BJ (cell line): ENCODE data around the gene FLRT2. TPM values are rescaled to one million over a fixed set of nuclear protein-coding genes. Genes with fewer than 3 reads are reported as not detected.

Experiments used
- CTCF ChIA-PET: fragments of 350-600 bp; formaldehyde crosslinking; extraction: SDS; loops from one replicate; lab custom pipeline; 2021; ENCODE audit warnings: antibody characterized with exemption, inconsistent platforms; lab: Yijun Ruan, JAX
- POLR2A ChIA-PET: fragments of 300-600 bp; sonication (Branson Sonifier 250); formaldehyde crosslinking; extraction: SDS; loops from one replicate; lab custom pipeline; 2021; ENCODE audit warnings: antibody characterized with exemption; lab: Charles Lee
- DNase-seq: peaks from one replicate; pipeline ENCODE4 v3.0.0-alpha.2; 2011; ENCODE audit warnings: low read depth
- H3K27me3 ChIP-seq: 2 replicates; pipeline ENCODE4 v1.6.0; 2011; ENCODE audit warnings: low read length; ENCODE audit not compliant: control insufficient read depth, insufficient read depth
- H3K36me3 ChIP-seq: 2 replicates; pipeline ENCODE4 v1.5.1; 2011; ENCODE audit warnings: low read length; ENCODE audit not compliant: control insufficient read depth, insufficient read depth
- H3K4me3 ChIP-seq: 2 replicates; pipeline ENCODE4 v1.5.1; 2011; ENCODE audit warnings: low read depth, mild to moderate bottlenecking, control low read depth, low read length
- CTCF ChIP-seq: IDR thresholded peaks from 2 replicates; pipeline ENCODE4 v1.5.1; 2011; ENCODE audit warnings: low read depth, mild to moderate bottlenecking, control low read depth, inconsistent platforms, low read length, moderate library complexity; ENCODE audit not compliant: insufficient read depth
- polyA plus RNA-seq: library from polyadenylated mRNA; depleted of rRNA; stranded (reverse); fragments of >200 nt; gene quantifications from 2 replicates; pipeline ENCODE4 v1.2.3, GENCODE V29; 2011

The FLRT2 gene
- polyA plus RNA-seq, 1 experiment: 16.7 TPM

DNA sequence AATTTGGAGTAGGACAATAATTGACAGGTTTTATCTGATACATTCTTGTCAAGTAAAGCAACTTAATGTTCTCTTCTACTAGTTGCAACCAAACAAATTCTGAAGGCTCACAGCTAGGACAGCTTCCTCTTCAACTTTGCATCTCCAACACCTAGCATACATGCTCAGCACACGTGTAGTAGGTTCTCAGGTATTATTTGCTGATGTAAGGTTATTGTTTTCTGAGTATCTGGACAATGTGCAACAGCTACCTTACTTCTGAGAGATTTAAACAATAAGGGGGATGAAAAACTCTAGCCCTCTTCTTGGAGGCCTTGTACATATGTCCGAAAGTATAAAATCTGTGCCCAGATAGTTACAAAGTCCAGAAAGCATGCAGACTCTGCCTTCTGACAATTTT is 15.5 kb upstream of the FLRT2 start:
- POLR2A ChIA-PET: no interaction called here

DNA sequence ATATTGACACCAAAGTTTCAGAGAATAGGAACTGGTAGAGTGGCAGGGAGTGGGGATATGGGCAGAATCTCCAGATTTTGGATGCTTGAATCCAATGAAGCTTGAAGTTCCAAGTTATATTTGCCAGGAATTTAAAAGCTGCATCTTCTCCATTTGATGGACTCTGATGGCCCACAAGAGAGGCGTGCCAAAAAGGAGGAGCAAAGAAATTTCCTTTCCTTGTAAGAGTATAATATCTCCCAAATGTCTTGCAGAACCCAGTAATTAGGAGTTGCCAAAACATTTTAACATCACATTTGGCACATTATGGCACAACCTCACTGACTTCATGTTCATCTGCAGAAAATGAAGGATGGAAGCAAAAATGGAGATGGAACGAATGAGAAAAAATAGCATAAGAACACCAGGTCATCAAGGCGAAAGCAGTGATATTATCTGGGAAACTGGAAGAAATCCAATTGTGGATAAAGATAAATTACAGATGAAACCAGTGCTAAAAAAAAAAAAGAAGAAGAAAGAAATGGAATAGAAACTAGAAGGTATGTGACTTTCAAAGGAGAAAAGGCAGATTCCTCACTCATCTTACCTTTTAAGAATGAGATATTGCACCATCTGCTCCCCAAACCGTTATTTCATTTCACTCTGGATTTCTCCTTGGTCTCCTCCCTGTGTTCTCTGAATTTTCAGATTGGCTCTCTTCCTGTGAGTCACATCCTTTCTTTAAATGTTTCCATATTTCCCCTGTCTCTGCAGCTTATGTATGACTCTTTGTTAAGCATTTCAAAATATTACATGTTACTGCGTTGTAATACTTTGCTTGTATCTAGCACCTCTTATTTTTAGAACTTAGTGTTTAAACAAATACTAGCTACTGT is 13.5 kb upstream of the FLRT2 start:
- DNase-seq: peak; percentile 78
- TF ChIP-seq CTCF: no peak
- POLR2A ChIA-PET: no interaction called here
- CTCF ChIA-PET: interaction anchor here (0.9 kb wide), 1 partner anchor 11 kb away, joined by 3 read pairs; no protein-coding TSS in a partner anchor
- Histone ChIP-seq H3K4me3 (no peak overlapping the region), H3K36me3 (no peaks in the 10 kb centered on the region), H3K27me3 (no peaks in the 10 kb centered on the region; the same call in 1 of the 2 replicates)

More for the DNA sequence above, 15.5 kb upstream of the FLRT2 start:
- no peak for DNase-seq
- CTCF ChIA-PET: no interaction called here
- H3K4me3 ChIP-seq: no peak overlapping the region
- no peaks in the 10 kb centered on the region for H3K36me3 ChIP-seq
- H3K27me3 ChIP-seq: no peaks in the 10 kb centered on the region; the same call in 1 of the 2 replicates
- TF ChIP-seq CTCF: no peak

GRCh38 chr14:85517114-85517688 is 12.7 kb upstream of the FLRT2 start:
- Histone ChIP-seq H3K36me3 (no peaks in the 10 kb centered on the region), H3K4me3 (no peak overlapping the region), H3K27me3 (no peaks in the 10 kb centered on the region; the same call in 1 of the 2 replicates)
- TF ChIP-seq CTCF: no peak
- CTCF ChIA-PET: interaction anchor here (0.5 to 2.9 kb wide), 2 partner anchors 11 to 201 kb away, joined by 3 to 14 read pairs; no protein-coding TSS in a partner anchor
- POLR2A ChIA-PET: no interaction called here
- no peak for DNase-seq

DNA sequence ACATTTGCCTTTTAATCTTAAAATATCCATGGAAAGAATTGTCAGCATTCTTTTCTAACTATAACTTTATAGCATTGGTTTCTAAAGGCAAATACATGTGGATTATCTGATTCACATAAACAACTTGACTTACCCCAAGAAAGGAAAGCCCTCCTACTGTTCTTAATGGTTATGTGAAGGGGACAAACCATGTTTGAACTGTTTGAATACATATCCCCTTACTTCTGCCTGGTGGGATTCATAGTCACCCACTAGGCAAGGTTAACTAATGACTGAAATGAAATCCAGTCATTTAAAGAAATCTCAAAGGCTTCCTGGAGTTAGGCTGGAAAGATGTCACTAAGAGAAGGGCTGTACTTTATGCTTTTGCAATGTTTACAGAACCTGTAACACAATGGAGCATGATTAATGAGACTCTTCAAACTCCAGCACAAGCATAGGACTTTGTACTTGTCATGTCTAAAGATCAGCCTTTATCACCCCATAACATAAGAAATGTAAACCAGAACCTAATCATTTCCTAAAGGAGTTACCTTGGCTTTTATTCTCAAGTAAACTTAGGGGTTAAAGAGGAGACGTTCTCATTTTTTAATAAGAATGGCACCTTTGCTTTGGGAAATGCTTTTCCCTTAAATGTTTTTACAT is 10.2 kb upstream of the FLRT2 start:
- no peaks in the 10 kb centered on the region for H3K27me3 ChIP-seq
- no peak overlapping the region for H3K4me3 ChIP-seq
- CTCF ChIA-PET: interaction anchor here (2.9 kb wide), 1 partner anchor 8 kb away, joined by 14 read pairs; no protein-coding TSS in a partner anchor
- no peak for DNase-seq
- POLR2A ChIA-PET: no interaction called here
- no peaks in the 10 kb centered on the region for H3K36me3 ChIP-seq
- no peak for TF ChIP-seq CTCF

DNA sequence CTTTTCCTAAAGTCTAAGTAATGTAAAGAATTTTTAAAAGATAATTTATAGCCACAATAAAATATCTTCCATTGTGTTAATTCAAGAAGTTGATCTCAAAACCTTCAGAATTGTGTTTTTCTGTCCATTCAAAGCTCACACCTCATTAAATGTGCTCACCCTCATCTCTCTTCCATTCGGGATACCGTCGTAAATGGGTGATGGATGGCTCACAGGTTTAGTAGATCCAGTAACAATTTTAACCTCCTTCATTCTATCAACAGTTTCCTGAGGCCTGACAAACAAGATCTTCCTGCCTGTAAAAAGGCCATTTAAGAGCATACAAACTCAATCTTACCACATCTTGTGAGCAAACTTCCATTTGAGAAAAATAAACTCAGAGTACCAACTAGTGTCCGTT is 9.4 kb upstream of the FLRT2 start:
- Histone ChIP-seq H3K36me3 (no peaks in the 10 kb centered on the region), H3K27me3 (no peaks in the 10 kb centered on the region), H3K4me3 (no peak overlapping the region)
- ChIA-PET POLR2A (no interaction called here), CTCF (no interaction called here)
- no peak for TF ChIP-seq CTCF
- no peak for DNase-seq
